ENCODE measurements around the gene SLC22A2. TPM values are rescaled to one million over a fixed set of nuclear protein-coding genes. Genes with fewer than 3 reads are reported as not detected.
"Not testable (repeated sequence)": the region's sequence is repeated elsewhere in the genome, so short reads cannot be mapped to it uniquely, and the experiment has no call there.

SLC22A2 gene
- total RNA-seq (not detected), total RNA-seq (0 reads per million in 2 donors)

GRCh38 chr6:160258346-160259142, at the start of gene SLC22A2:
SLC22A2 (minus strand) TSS chr6:160258821; CDS start chr6:160258757, 64 bp downstream.
- H3K9me3 ChIP-seq (ENCODE audit: control insufficient read depth, low read length, poor library complexity, severe bottlenecking): no peaks in the 10 kb centered on the region
- Mint-ChIP-seq H3K27ac (no peak within 1 kb of the TSS), H3K27me3 (peaks cover 72% of the 10 kb centered on the region), H3K4me3 (no peak within 1 kb of the TSS), H3K36me3 (ENCODE audit: low read depth) (peaks cover 2% of the 10 kb centered on the region), H3K4me1 (no peaks in the 10 kb centered on the region)
- ATAC-seq (no peak), DNase-seq (no peak)

GRCh38 chr6:160305926-160306713, 47.5 kb upstream of the SLC22A2 start:
- no peak for DNase-seq
- Mint-ChIP-seq H3K36me3 (ENCODE audit: low read depth) (peaks cover under 1% of the 10 kb centered on the region), H3K27me3 (no peaks in the 10 kb centered on the region), H3K4me3 (no peak overlapping the region), H3K27ac (no peak overlapping the region), H3K4me1 (no peaks in the 10 kb centered on the region)
- no peaks in the 10 kb centered on the region for H3K9me3 ChIP-seq (ENCODE audit: control insufficient read depth, low read length, poor library complexity, severe bottlenecking)
- no peak for ATAC-seq

- Mint-ChIP-seq H3K27ac (no peak overlapping the region), H3K4me3 (no peak overlapping the region), H3K36me3 (ENCODE audit: low read depth) (no peaks in the 10 kb centered on the region), H3K27me3 (no peaks in the 10 kb centered on the region), H3K4me1 (no peaks in the 10 kb centered on the region)
- no peak for ATAC-seq
- no peaks in the 10 kb centered on the region for H3K9me3 ChIP-seq (ENCODE audit: control insufficient read depth, low read length, poor library complexity, severe bottlenecking)
- no peak for DNase-seq
Measured at GRCh38 chr6:160303806-160304205, 45.2 kb upstream of the SLC22A2 start.

GRCh38 chr6:160302431-160303082, 43.9 kb upstream of the SLC22A2 start:
- not testable (repeated sequence) for ATAC-seq, H3K4me3 Mint-ChIP-seq

GRCh38 chr6:160301339-160301738, 42.7 kb upstream of the SLC22A2 start:
- no peak for ATAC-seq
- no peak for DNase-seq
- no peak overlapping the region for H3K4me3 Mint-ChIP-seq
- H3K27ac Mint-ChIP-seq: no peak overlapping the region
- no peaks in the 10 kb centered on the region for H3K36me3 Mint-ChIP-seq (ENCODE audit: low read depth)
- H3K27me3 Mint-ChIP-seq: peaks cover 5% of the 10 kb centered on the region
- peaks cover 4% of the 10 kb centered on the region for H3K4me1 Mint-ChIP-seq
- H3K9me3 ChIP-seq (ENCODE audit: control insufficient read depth, low read length, poor library complexity, severe bottlenecking): no peaks in the 10 kb centered on the region

More at GRCh38 chr6:160302431-160303082, 43.9 kb upstream of the SLC22A2 start:
- not testable (repeated sequence) for H3K27ac Mint-ChIP-seq; H3K4me1 Mint-ChIP-seq; H3K27me3 Mint-ChIP-seq; H3K36me3 Mint-ChIP-seq (ENCODE audit: low read depth); H3K9me3 ChIP-seq (ENCODE audit: control insufficient read depth, low read length, poor library complexity, severe bottlenecking); DNase-seq

- H3K36me3 Mint-ChIP-seq (ENCODE audit: low read depth): no peaks in the 10 kb centered on the region
- H3K27ac Mint-ChIP-seq: no peak overlapping the region
Measured at GRCh38 chr6:160300076-160300695, 41.6 kb upstream of the SLC22A2 start.

GRCh38 chr6:160299559-160299958, 40.9 kb upstream of the SLC22A2 start:
- H3K27me3 Mint-ChIP-seq: peaks cover 14% of the 10 kb centered on the region
- ATAC-seq (no peak), DNase-seq (no peak)
- peaks cover 4% of the 10 kb centered on the region for H3K4me1 Mint-ChIP-seq
- H3K27ac Mint-ChIP-seq: no peak overlapping the region
- H3K4me3 Mint-ChIP-seq: no peak overlapping the region
- H3K36me3 Mint-ChIP-seq (ENCODE audit: low read depth): no peaks in the 10 kb centered on the region
- H3K9me3 ChIP-seq (ENCODE audit: control insufficient read depth, low read length, poor library complexity, severe bottlenecking): no peaks in the 10 kb centered on the region

More at GRCh38 chr6:160300076-160300695, 41.6 kb upstream of the SLC22A2 start:
- ATAC-seq: no peak
- no peaks in the 10 kb centered on the region for H3K9me3 ChIP-seq (ENCODE audit: control insufficient read depth, low read length, poor library complexity, severe bottlenecking)
- peaks cover 4% of the 10 kb centered on the region for H3K4me1 Mint-ChIP-seq
- DNase-seq: no peak
- H3K4me3 Mint-ChIP-seq: no peak overlapping the region
- H3K27me3 Mint-ChIP-seq: peaks cover 12% of the 10 kb centered on the region

GRCh38 chr6:160298121-160298520, 39.5 kb upstream of the SLC22A2 start:
- no peaks in the 10 kb centered on the region for H3K9me3 ChIP-seq (ENCODE audit: control insufficient read depth, low read length, poor library complexity, severe bottlenecking)
- Mint-ChIP-seq H3K4me1 (peaks cover 4% of the 10 kb centered on the region), H3K4me3 (no peak overlapping the region), H3K27me3 (peaks cover 22% of the 10 kb centered on the region), H3K27ac (no peak overlapping the region), H3K36me3 (ENCODE audit: low read depth) (no peaks in the 10 kb centered on the region)
- DNase-seq (no peak), ATAC-seq (no peak)

GRCh38 chr6:160297310-160297709, 38.7 kb upstream of the SLC22A2 start:
- H3K9me3 ChIP-seq (ENCODE audit: control insufficient read depth, low read length, poor library complexity, severe bottlenecking): no peaks in the 10 kb centered on the region
- Mint-ChIP-seq H3K36me3 (ENCODE audit: low read depth) (no peaks in the 10 kb centered on the region), H3K27me3 (peaks cover 22% of the 10 kb centered on the region), H3K4me3 (no peak overlapping the region), H3K4me1 (peaks cover 4% of the 10 kb centered on the region), H3K27ac (no peak overlapping the region)
- DNase-seq: no peak
- no peak for ATAC-seq

GRCh38 chr6:160293844-160294243, 35.2 kb upstream of the SLC22A2 start:
- peaks cover 6% of the 10 kb centered on the region for H3K36me3 Mint-ChIP-seq (ENCODE audit: low read depth)
- H3K27ac Mint-ChIP-seq: no peak overlapping the region
- H3K27me3 Mint-ChIP-seq: peaks cover 49% of the 10 kb centered on the region
- ATAC-seq (no peak), DNase-seq (no peak)
- peaks cover 7% of the 10 kb centered on the region for H3K4me1 Mint-ChIP-seq
- H3K4me3 Mint-ChIP-seq: no peak overlapping the region
- H3K9me3 ChIP-seq (ENCODE audit: control insufficient read depth, low read length, poor library complexity, severe bottlenecking): no peaks in the 10 kb centered on the region

- Mint-ChIP-seq H3K4me3 (no peak overlapping the region), H3K27me3 (peaks cover 45% of the 10 kb centered on the region), H3K27ac (no peak overlapping the region), H3K36me3 (ENCODE audit: low read depth) (peaks cover 2% of the 10 kb centered on the region), H3K4me1 (no peaks in the 10 kb centered on the region)
- DNase-seq (no peak), ATAC-seq (no peak)
- no peaks in the 10 kb centered on the region for H3K9me3 ChIP-seq (ENCODE audit: control insufficient read depth, low read length, poor library complexity, severe bottlenecking)
Measured at GRCh38 chr6:160285541-160286105, 27.0 kb upstream of the SLC22A2 start.

GRCh38 chr6:160284575-160284974, 26.0 kb upstream of the SLC22A2 start:
- Mint-ChIP-seq H3K36me3 (ENCODE audit: low read depth) (peaks cover 2% of the 10 kb centered on the region), H3K27me3 (peaks cover 35% of the 10 kb centered on the region), H3K4me1 (no peaks in the 10 kb centered on the region), H3K4me3 (no peak overlapping the region), H3K27ac (no peak overlapping the region)
- ATAC-seq (no peak), DNase-seq (no peak)
- H3K9me3 ChIP-seq (ENCODE audit: control insufficient read depth, low read length, poor library complexity, severe bottlenecking): no peaks in the 10 kb centered on the region

Data from T-helper 17 cell (primary cell).